PC-3 (cell line): ENCODE results near the gene PTOV1. TPM values are rescaled to one million over a fixed set of nuclear protein-coding genes. Genes with fewer than 3 reads are reported as not detected.

Experiments used
- ATAC-seq: fragments of 200-7000 bp; cut with Tn5 transposase; 2 replicates; pipeline ENCODE4 v1.9.1; 2020; ENCODE audit warnings: mild to moderate bottlenecking, moderate library complexity
- BruUV-seq: library from RNA; stranded (reverse); fragments of 400-500 nt; replicated peaks from 2 replicates; lab custom pipeline; 2021; lab: Mats Ljungman, UMichigan
- CTCF ChIA-PET: fragments of 300-600 bp; sonication (Branson Sonifier 250); formaldehyde crosslinking; loops from one replicate; lab custom pipeline; 2022; ENCODE audit warnings: antibody characterized with exemption; lab: Charles Lee
- POLR2A ChIA-PET: fragments of 300-600 bp; sonication (Branson Sonifier 250); formaldehyde crosslinking; loops from one replicate; lab custom pipeline; 2022; ENCODE audit warnings: antibody characterized with exemption; ENCODE audit not compliant: unreplicated experiment; lab: Charles Lee
- DNase-seq: peaks from one replicate; pipeline ENCODE4 v3.0.0-alpha.2; 2015
- H2AFZ ChIP-seq: fragments of 300-600 bp; sonication (generic); 2 replicates; pipeline ENCODE4 v1.6.0; 2016; ENCODE audit warnings: antibody characterized with exemption, low read length
- H3F3A ChIP-seq: fragments of 300-600 bp; sonication (generic); one replicate; pipeline ENCODE4 v1.6.0; 2017; ENCODE audit warnings: antibody characterized with exemption, low read length, control low read depth, mild to moderate bottlenecking; ENCODE audit not compliant: unreplicated experiment
- H3K27ac ChIP-seq: fragments of 300-600 bp; sonication (generic); 2 replicates; pipeline ENCODE4 v1.5.1; 2016; ENCODE audit warnings: mild to moderate bottlenecking, low read length
- H3K27me3 ChIP-seq: fragments of 300-600 bp; sonication (generic); 2 replicates; pipeline ENCODE4 v1.6.1; 2016; ENCODE audit warnings: low read length, mixed read lengths
- H3K36me3 ChIP-seq: fragments of 300-600 bp; sonication (generic); 2 replicates; pipeline ENCODE4 v1.6.1; 2016; ENCODE audit warnings: low read depth, mixed run types, low read length, mixed read lengths
- H3K4me1 ChIP-seq: fragments of 300-600 bp; sonication (generic); 2 replicates; pipeline ENCODE4 v1.5.1; 2016; ENCODE audit warnings: low read length; ENCODE audit not compliant: insufficient read depth
- H3K4me2 ChIP-seq: fragments of 300-600 bp; sonication (generic); 2 replicates; pipeline ENCODE4 v1.6.0; 2016; ENCODE audit warnings: low read length
- H3K4me3 ChIP-seq: fragments of 300-600 bp; sonication (generic); 2 replicates; pipeline ENCODE4 v1.5.1; 2016; ENCODE audit warnings: mild to moderate bottlenecking, low read length, mixed read lengths
- H3K79me2 ChIP-seq: fragments of 300-600 bp; sonication (generic); 2 replicates; pipeline ENCODE4 v1.6.1; 2017; ENCODE audit warnings: low read length, mixed read lengths
- H3K9ac ChIP-seq: fragments of 300-600 bp; sonication (generic); 2 replicates; pipeline ENCODE4 v1.6.0; 2016; ENCODE audit warnings: mild to moderate bottlenecking, low read length
- H3K9me2 ChIP-seq: fragments of 300-600 bp; sonication (generic); replicated peaks from 2 replicates; pipeline ENCODE4 v1.6.1; 2016; ENCODE audit warnings: mixed run types, low read length, mixed read lengths
- H3K9me3 ChIP-seq: fragments of 300-600 bp; sonication (generic); 2 replicates; pipeline ENCODE4 v1.6.1; 2016; ENCODE audit warnings: low read length, mixed read lengths
- H4K20me1 ChIP-seq: fragments of 300-600 bp; sonication (generic); 2 replicates; pipeline ENCODE4 v1.6.1; 2016; ENCODE audit warnings: low read length, mixed read lengths
- CTCF ChIP-seq: fragments of 300-600 bp; sonication (generic); conservative IDR thresholded peaks from 2 replicates; pipeline ENCODE4 v1.5.1; 2017; ENCODE audit warnings: antibody characterized with exemption, low read depth, mild to moderate bottlenecking, low read length
- EZH2 ChIP-seq: fragments of 300-600 bp; sonication (generic); IDR thresholded peaks from one replicate; pipeline ENCODE4 v1.6.1; 2017; ENCODE audit warnings: antibody characterized with exemption, mild to moderate bottlenecking, low read length; ENCODE audit not compliant: unreplicated experiment
- EZH2phosphoT487 ChIP-seq: fragments of 300-600 bp; sonication (generic); IDR thresholded peaks from 2 replicates; pipeline ENCODE4 v1.6.1; 2018; ENCODE audit warnings: mild to moderate bottlenecking, antibody characterized with exemption, low read length, borderline replicate concordance
- intact Hi-C: fragments of 100-400 bp; cut with micrococcal nuclease; formaldehyde crosslinking; loops from 2 replicates; pipeline ENCODE4 v1.9.0; 2023
- total RNA-seq: library from RNA; depleted of rRNA; stranded (reverse); fragments of >200 nt; gene quantifications from 2 replicates; pipeline ENCODE4 v1.2.3, GENCODE V29; 2014

The PTOV1 gene
- total RNA-seq, 1 experiment from 2014 or later: 148 TPM

GRCh38 chr19:49816590-49816989, 34.4 kb upstream of the PTOV1 start:
- no peak for ATAC-seq
- intact Hi-C loops: loop anchor here (5.0 kb wide), 2 partner anchors 51 to 64 kb away; partner anchors contain the start of gene PNKP
- POLR2A ChIA-PET: no interaction called here
- Histone ChIP-seq H3K9ac (peak overlapping the region; percentile 32; the same call in 1 of the 2 replicates), H3K27ac (peak overlapping the region; percentile 25; the same call in 1 of the 2 replicates), H3K9me3 (no peaks in the 10 kb centered on the region), H3K4me1 (peaks cover 24% of the 10 kb centered on the region), H3K27me3 (no peaks in the 10 kb centered on the region), H3F3A (peaks cover 6% of the 10 kb centered on the region), H4K20me1 (no peaks in the 10 kb centered on the region), H3K4me3 (peak overlapping the region; percentile 79), H3K9me2 (no peaks in the 10 kb centered on the region), H3K36me3 (peaks cover 3% of the 10 kb centered on the region; the same call in 1 of the 2 replicates), H3K4me2 (peak overlapping the region; percentile 86), H3K79me2 (peaks cover 31% of the 10 kb centered on the region), H2AFZ (peak overlapping the region; percentile 95)
- BruUV-seq: no TSS peak
- no peak for TF ChIP-seq EZH2phosphoT487
- TF ChIP-seq EZH2: no peak
- no peak for TF ChIP-seq CTCF
- DNase-seq: no peak
- CTCF ChIA-PET: no interaction called here

GRCh38 chr19:49817964-49818648, 32.9 kb upstream of the PTOV1 start, which contains the start of gene MED25:
Gene MED25 (plus strand): TSS chr19:49818289. CDS start chr19:49818342, 53 bp downstream.
- Histone ChIP-seq H2AFZ (peak within 1 kb of the TSS; percentile 95), H3K36me3 (peaks cover 3% of the 10 kb centered on the region; the same call in 1 of the 2 replicates), H3K9me2 (no peaks in the 10 kb centered on the region), H3K27me3 (no peaks in the 10 kb centered on the region), H3K9me3 (no peaks in the 10 kb centered on the region), H3F3A (peaks cover 6% of the 10 kb centered on the region), H3K4me1 (peaks cover 19% of the 10 kb centered on the region), H3K79me2 (peaks cover 31% of the 10 kb centered on the region), H3K9ac (peak within 1 kb of the TSS; percentile 82), H3K4me2 (peak within 1 kb of the TSS; percentile 86), H3K4me3 (peak within 1 kb of the TSS; percentile 79), H3K27ac (peak within 1 kb of the TSS; percentile 58), H4K20me1 (no peaks in the 10 kb centered on the region)
- no TSS peak for BruUV-seq
- ATAC-seq (peak; percentile 72), DNase-seq (peak; percentile 85)
- CTCF ChIA-PET: no interaction called here
- POLR2A ChIA-PET: interaction anchor here (0.5 to 0.6 kb wide), 2 partner anchors 33 to 40 kb away, joined by 3 to 5 read pairs; no protein-coding TSS in a partner anchor
- intact Hi-C loops: loop anchor here (1.0 to 5.0 kb wide), 5 partner anchors 32 to 66 kb away; partner anchors contain the start of genes AKT1S1, PNKP and TBC1D17
- no peak for TF ChIP-seq EZH2
- no peak for TF ChIP-seq EZH2phosphoT487
- TF ChIP-seq CTCF: no peak
